HepG2 (cell line): ENCODE results near the gene LYZ. TPM values are rescaled to one million over a fixed set of nuclear protein-coding genes. Genes with fewer than 3 reads are reported as not detected.
A peak's percentile ranks its signal among the peaks of the same experiment; 100 is the strongest.

Source experiments
- ATAC-seq: fragments of 200-7000 bp; cut with Tn5 transposase; 3 replicates; pipeline ENCODE4 v1.9.1; 2020; ENCODE audit warnings: mild to moderate bottlenecking, moderate library complexity
- BruUV-seq: library from RNA; stranded (reverse); fragments of 400-500 nt; replicated peaks from 2 replicates; lab custom pipeline; 2021; lab: Mats Ljungman, UMichigan
- CTCF ChIA-PET: fragments of 300-600 bp; formaldehyde crosslinking; extraction: SDS; loops from one replicate; lab custom pipeline; 2021; ENCODE audit warnings: low total read pairs, inconsistent platforms, low intra/inter-chr PET ratio; lab: Yijun Ruan, JAX
- POLR2A ChIA-PET: fragments of 350-600 bp; sonication (Branson Sonifier 250); formaldehyde crosslinking; loops from one replicate; lab custom pipeline; 2020; ENCODE audit warnings: antibody characterized with exemption, inconsistent platforms; lab: Yijun Ruan, JAX
- DNase-seq: peaks from one replicate; pipeline ENCODE4 v3.0.0-alpha.2; 2015; ENCODE audit warnings: low spot score
- FAIRE-seq: peaks from 3 replicates; lab custom pipeline; 2011; peaks lifted over from hg19 to GRCh38; lab: Jason Lieb, UNC
- H2AFZ ChIP-seq: one replicate; pipeline ENCODE4 v1.6.1; 2011; ENCODE audit warnings: low read length, inconsistent platforms
- H3K27ac ChIP-seq: fragments of 300-600 bp; 3 replicates; pipeline ENCODE4 v1.8.0; 2011; ENCODE audit warnings: mixed run types, mild to moderate bottlenecking, mixed read lengths, low read length, inconsistent platforms; ENCODE audit not compliant: insufficient read depth; ENCODE audit errors: extremely low read length
- H3K27me3 ChIP-seq, 2 experiments: fragments of 200-600 bp in 1 of 2; 2 replicates in 1 of 2; 3 replicates in 1 of 2; pipeline versions ENCODE4 v1.6.0 to v1.8.0; 2011; ENCODE audit warnings: low read length in 2 of 2, mild to moderate bottlenecking in 2 of 2, moderate library complexity in 2 of 2, inconsistent platforms in 1 of 2; ENCODE audit not compliant: insufficient read depth in 2 of 2, control insufficient read depth in 1 of 2
- H3K36me3 ChIP-seq, 2 experiments: fragments of 200-600 bp in 1 of 2; replicated peaks in 1 of 2; 2 replicates in 1 of 2; 3 replicates in 1 of 2; pipeline versions ENCODE4 v1.5.1 to v1.8.0; 2011; ENCODE audit warnings: low read length in 2 of 2, inconsistent platforms in 1 of 2; ENCODE audit not compliant: insufficient read depth in 2 of 2, control insufficient read depth in 1 of 2
- H3K4me1 ChIP-seq: 2 replicates; pipeline ENCODE4 v1.5.1; 2012; ENCODE audit warnings: low read length, inconsistent platforms; ENCODE audit not compliant: insufficient read depth
- H3K4me2 ChIP-seq: 2 replicates; pipeline ENCODE4 v1.6.0; 2011; ENCODE audit warnings: low read depth, low read length, inconsistent platforms
- H3K4me3 ChIP-seq, 3 experiments: fragments of 200-600 bp in 1 of 3; sonication (generic), shearing (Covaris generic) in 1 of 3; replicated peaks in 1 of 3; 2 replicates each; pipeline ENCODE4 v1.5.1; 2011 to 2016; ENCODE audit warnings: low read length in 3 of 3, inconsistent platforms in 2 of 3, low read depth in 2 of 3, mild to moderate bottlenecking in 2 of 3, control low read depth in 1 of 3, mixed read lengths in 1 of 3; ENCODE audit not compliant: insufficient read depth in 1 of 3
- H3K79me2 ChIP-seq: one replicate; pipeline ENCODE4 v1.6.1; 2011; ENCODE audit warnings: low read length, inconsistent platforms; ENCODE audit not compliant: insufficient read depth
- H3K9ac ChIP-seq: 2 replicates; pipeline ENCODE4 v1.6.0; 2011; ENCODE audit warnings: mild to moderate bottlenecking, low read depth, low read length, inconsistent platforms; ENCODE audit not compliant: insufficient read depth
- H3K9me3 ChIP-seq: 2 replicates; pipeline ENCODE4 v1.5.1; 2012; ENCODE audit warnings: mild to moderate bottlenecking, low read length
- H4K20me1 ChIP-seq: 2 replicates; pipeline ENCODE4 v1.6.0; 2011; ENCODE audit warnings: inconsistent platforms, mild to moderate bottlenecking, low read length, moderate library complexity; ENCODE audit not compliant: insufficient read depth
- CBX2 ChIP-seq, 2 experiments: fragments of 200-600 bp in 1 of 2; sonication (generic); formaldehyde crosslinking in 1 of 2; IDR thresholded peaks; 2 replicates each; pipeline versions ENCODE4 v1.7.0 to v1.8.1; 2018 to 2022; ENCODE audit warnings: low read depth in 2 of 2, low read length in 1 of 2, mild to moderate bottlenecking in 1 of 2, missing genetic modification reagents in 1 of 2
- CCDC6 ChIP-seq: sonication (generic); formaldehyde crosslinking; IDR thresholded peaks from 2 replicates; pipeline ENCODE4 v1.8.1; 2022; ENCODE audit warnings: mild to moderate bottlenecking, missing genetic modification reagents, moderate library complexity
- GMEB1 ChIP-seq: sonication (generic); formaldehyde crosslinking; IDR thresholded peaks from 2 replicates; pipeline ENCODE4 v1.5.1; 2020; ENCODE audit warnings: missing genetic modification reagents, mild to moderate bottlenecking, borderline replicate concordance
- HIVEP1 ChIP-seq: sonication (generic); formaldehyde crosslinking; IDR thresholded peaks from 2 replicates; pipeline ENCODE4 v1.4.0; 2020; ENCODE audit warnings: mild to moderate bottlenecking, missing genetic modification reagents
- KMT2B ChIP-seq: IDR thresholded peaks from 2 replicates; pipeline ENCODE4 v1.6.1; 2016; ENCODE audit warnings: missing genetic modification reagents, missing compliant biosample characterization
- MAFG ChIP-seq: sonication (generic); formaldehyde crosslinking; IDR thresholded peaks from 2 replicates; pipeline ENCODE4 v1.5.1; 2020; ENCODE audit warnings: mild to moderate bottlenecking, missing genetic modification reagents
- MBD4 ChIP-seq: IDR thresholded peaks from 2 replicates; pipeline ENCODE4 v1.6.1; 2012; ENCODE audit warnings: low read length, inconsistent platforms, borderline replicate concordance
- MED1 ChIP-seq: sonication (generic); formaldehyde crosslinking; IDR thresholded peaks from 2 replicates; pipeline ENCODE4 v1.4.0; 2020; ENCODE audit warnings: missing genetic modification reagents
- MLLT10 ChIP-seq: sonication (generic); formaldehyde crosslinking; IDR thresholded peaks from 2 replicates; pipeline ENCODE4 v1.4.0; 2020; ENCODE audit warnings: missing genetic modification reagents
- MXD4 ChIP-seq: IDR thresholded peaks from 2 replicates; pipeline ENCODE4 v1.6.1; 2016; ENCODE audit warnings: mild to moderate bottlenecking, missing biosample characterization, missing genetic modification reagents
- PAF1 ChIP-seq: IDR thresholded peaks from 2 replicates; pipeline ENCODE4 v1.6.1; 2016; ENCODE audit warnings: missing genetic modification reagents, missing compliant biosample characterization
- RBM22 ChIP-seq: fragments of 200-400 bp; formaldehyde crosslinking; optimal IDR thresholded peaks from 2 replicates; pipeline ENCODE3; 2017; ENCODE audit warnings: mild to moderate bottlenecking, low read length, moderate library complexity
- RFX5 ChIP-seq: IDR thresholded peaks from 2 replicates; pipeline ENCODE4 v1.6.1; 2011; ENCODE audit warnings: low read depth, low read length, improper control_type of control experiment
- RORA ChIP-seq: sonication (generic); formaldehyde crosslinking; IDR thresholded peaks from 2 replicates; pipeline ENCODE4 v1.5.0; 2020; ENCODE audit warnings: mild to moderate bottlenecking, missing genetic modification reagents, moderate library complexity
- SAP130 ChIP-seq: IDR thresholded peaks from 2 replicates; pipeline ENCODE4 v1.6.1; 2016; ENCODE audit warnings: low read depth
- ZFP82 ChIP-seq: sonication (generic); formaldehyde crosslinking; IDR thresholded peaks from 2 replicates; pipeline ENCODE4 v1.5.1; 2020; ENCODE audit warnings: mild to moderate bottlenecking, missing genetic modification reagents, borderline replicate concordance
- ZNF160 ChIP-seq: sonication (generic); formaldehyde crosslinking; IDR thresholded peaks from 2 replicates; pipeline ENCODE4 v1.8.0; 2022; ENCODE audit warnings: mild to moderate bottlenecking, inconsistent platforms, missing genetic modification reagents
- ZNF205 ChIP-seq: IDR thresholded peaks from 2 replicates; pipeline ENCODE4 v1.6.1; 2018; ENCODE audit warnings: missing biosample characterization, missing genetic modification reagents
- ZNF350 ChIP-seq: sonication (generic); formaldehyde crosslinking; IDR thresholded peaks from 2 replicates; pipeline ENCODE4 v1.4.0; 2020; ENCODE audit warnings: mild to moderate bottlenecking, low read depth, missing genetic modification reagents, borderline replicate concordance
- ZNF503 ChIP-seq: sonication (generic); formaldehyde crosslinking; IDR thresholded peaks from 2 replicates; pipeline ENCODE4 v1.4.0; 2020; ENCODE audit warnings: missing genetic modification reagents
- ZSCAN9 ChIP-seq: IDR thresholded peaks from 2 replicates; pipeline ENCODE4 v1.6.1; 2016; ENCODE audit warnings: borderline replicate concordance
- WGBS: methylation state at CpG from one replicate; pipeline ENCODE4 v1.1.6; 2017; ENCODE audit warnings: low lambda C conversion rate; 5-methylcytosine and 5-hydroxymethylcytosine counted together
- in situ Hi-C: cut with HindIII; loops from 2 replicates; pipeline ENCODE4 v1.10.0; 2017; ENCODE audit warnings: low pct_unique_long_range_greater_than_20kb; ENCODE audit not compliant: extremely low pct_ligation_motif_present
- intact Hi-C: fragments of 100-400 bp; cut with micrococcal nuclease; formaldehyde crosslinking; loops from one replicate; pipeline ENCODE4 v1.10.0; 2022; ENCODE audit not compliant: unreplicated experiment
- polyA plus RNA-seq, 8 experiments: library from polyadenylated mRNA; depleted of rRNA in 3 of 8; stranded (reverse) in 7 of 8; unstranded in 1 of 8; fragments of >200 nt; fragmentation: Illumina TruSeq in 4 of 8; extraction: Trizol in 4 of 8; gene quantifications; 2 replicates each; pipeline versions ENCODE4 v1.2.1 to v1.2.3, GENCODE V29; 2011 to 2016; ENCODE audit warnings: low read depth in 4 of 8, missing spikeins in 1 of 8, mixed read lengths in 1 of 8; ENCODE audit not compliant: insufficient read depth in 1 of 8
- total RNA-seq, 5 experiments: library from RNA; depleted of rRNA; stranded (reverse); fragments of >200 nt; fragmentation: Illumina TruSeq; extraction: Trizol; gene quantifications; 2 replicates each; pipeline ENCODE4 v1.2.3, GENCODE V29; 2016; ENCODE audit warnings: low read depth in 1 of 5

The LYZ gene
- total and polyA plus RNA-seq, 2 of the 13 experiments (the other 11 are each of a cell fraction or from before 2014, with no cell fraction given): 1,788 to 2,054 TPM

- ChIA-PET POLR2A (interaction anchor here (1.2 kb wide), 1 partner anchor 8 kb away, joined by 3 read pairs; no protein-coding TSS in a partner anchor), CTCF (no interaction called here)
- Histone ChIP-seq H3K27me3 (no peaks in the 10 kb centered on the region), H3K4me3 (no peak overlapping the region), H2AFZ (no peak overlapping the region), H3K79me2 (peaks cover 20% of the 10 kb centered on the region), H3K9ac (no peak overlapping the region), H3K9me3 (peaks cover 5% of the 10 kb centered on the region; the same call in 1 of the 2 replicates), H3K27ac (peak overlapping the region; percentile 22), H3K4me2 (no peak overlapping the region), H3K36me3 (peaks cover 3 to 7% of the 10 kb centered on the region in 2 experiments), H4K20me1 (no peaks in the 10 kb centered on the region), H3K4me1 (peaks cover 74% of the 10 kb centered on the region)
- intact Hi-C loops (no loop called here), in situ Hi-C loops (no loop called here)
- WGBS: 90% methylated on average over 2 of the region's 2 CpGs
- ATAC-seq: peak; percentile 54
- no TSS peak for BruUV-seq
- DNase-seq: no peak
- no peak for FAIRE-seq
- no peak for TF ChIP-seq ZNF160 (CRISPR knock-in tag)
- peak; percentile 16; the same call in 1 of the 2 replicates for TF ChIP-seq MED1 (CRISPR knock-in tag)
- TF ChIP-seq RORA (CRISPR knock-in tag): no peak
- no peak for TF ChIP-seq RFX5
- TF ChIP-seq ZNF205 (CRISPR knock-in tag): 0 out of 2 replicates have a peak, but pooled peaks have one; percentile 7
- TF ChIP-seq RBM22: peak; percentile 83
- TF ChIP-seq MAFG: no peak
- TF ChIP-seq ZNF503: no peak
- TF ChIP-seq MXD4: no peak
- no peak for TF ChIP-seq ZSCAN9 (CRISPR knock-in tag)
- no peak for TF ChIP-seq ZNF350 (CRISPR knock-in tag)
- no peak for TF ChIP-seq SAP130 (CRISPR knock-in tag)
- TF ChIP-seq KMT2B: 0 out of 2 replicates have a peak, but pooled peaks have one; percentile 5
- 0 out of 2 replicates have a peak, but pooled peaks have one; percentile 81 for TF ChIP-seq PAF1 (CRISPR knock-in tag)
- TF ChIP-seq HIVEP1 (CRISPR knock-in tag): no peak
- TF ChIP-seq CCDC6 (CRISPR knock-in tag): 0 out of 2 replicates have a peak, but pooled peaks have one; percentile 24
- 0 out of 2 replicates have a peak, but pooled peaks have one; percentile 14 for TF ChIP-seq GMEB1 (CRISPR knock-in tag)
- TF ChIP-seq MBD4: peak; percentile 78; the same call in 1 of the 2 replicates
- TF ChIP-seq ZFP82 (CRISPR knock-in tag): 0 out of 2 replicates have a peak, but pooled peaks have one; percentile 15
- TF ChIP-seq MLLT10: no peak
- no peak for TF ChIP-seq CBX2 (IDR thresholded peaks at IDR 0.05; ENCODE audit: low read depth, low read length)
- no peak for TF ChIP-seq CBX2 (CRISPR knock-in tag; IDR thresholded peaks at IDR 0.05; ENCODE audit: low read depth)
Observed at GRCh38 chr12:69324797-69325466, 23.2 kb upstream of the LYZ start.
